Jurkat, Clone E6-1 (cell line): ENCODE results near the gene MLKL.
"Not testable (repeated sequence)": the region's sequence is repeated elsewhere in the genome, so short reads cannot be mapped to it uniquely, and the experiment has no call there.

Experiments used
- DNase-seq: peaks from one replicate; pipeline ENCODE4 v3.0.0-alpha.2; 2011; ENCODE audit warnings: low read depth, low spot score
- H3K4me3 ChIP-seq: 2 replicates; pipeline ENCODE4 v1.5.1; 2011; ENCODE audit warnings: mild to moderate bottlenecking, low read length, control low read depth, moderate library complexity

Gene MLKL

DNA sequence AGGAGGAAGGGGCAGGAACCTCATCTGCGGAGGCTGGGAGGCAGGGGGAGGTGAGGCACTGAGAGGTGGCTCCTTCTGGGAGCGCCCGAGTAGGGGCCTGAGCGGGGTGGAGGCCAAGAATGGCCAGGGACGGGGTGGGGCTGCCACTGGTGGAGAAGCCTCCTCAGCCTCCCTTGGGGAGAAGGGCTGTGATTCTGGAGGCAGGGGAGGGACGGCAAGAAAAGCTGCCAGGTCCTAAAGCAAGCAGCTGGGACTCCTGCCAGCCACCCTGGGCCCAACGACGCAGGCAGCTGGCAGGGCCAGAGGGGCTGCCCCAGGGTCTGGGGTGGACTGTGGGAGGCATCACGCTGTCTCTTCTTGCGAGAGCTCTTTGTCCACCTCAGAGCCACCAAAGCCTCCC lies 12.7 kb upstream of the MLKL start:
- H3K4me3 ChIP-seq = no peak overlapping the region
- no peak for DNase-seq

DNA sequence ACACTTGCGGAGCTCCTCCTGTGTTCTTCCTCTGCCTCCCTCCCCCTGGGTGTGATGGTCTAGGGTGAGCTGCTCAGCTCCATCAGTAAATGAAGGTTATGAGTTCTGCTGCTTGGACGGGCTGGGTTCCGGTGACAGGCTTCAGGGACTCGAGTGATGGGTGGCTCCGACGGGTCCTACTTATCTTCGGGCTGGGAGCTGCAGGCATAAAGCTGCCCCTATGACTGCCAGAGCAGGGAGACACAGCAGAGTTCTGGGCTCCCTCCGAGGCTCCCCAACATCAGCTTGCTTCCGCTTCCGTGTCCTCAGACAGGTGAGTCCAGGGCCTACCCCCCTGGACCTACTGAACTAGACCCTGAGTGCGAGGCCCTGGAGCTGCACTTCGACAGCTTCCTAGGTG lies 11.3 kb upstream of the MLKL start:
- DNase-seq = no peak
- H3K4me3 ChIP-seq = no peak overlapping the region

GRCh38 chr16:74710401-74710800 lies 9.7 kb upstream of the MLKL start:
- DNase-seq = no peak

DNA sequence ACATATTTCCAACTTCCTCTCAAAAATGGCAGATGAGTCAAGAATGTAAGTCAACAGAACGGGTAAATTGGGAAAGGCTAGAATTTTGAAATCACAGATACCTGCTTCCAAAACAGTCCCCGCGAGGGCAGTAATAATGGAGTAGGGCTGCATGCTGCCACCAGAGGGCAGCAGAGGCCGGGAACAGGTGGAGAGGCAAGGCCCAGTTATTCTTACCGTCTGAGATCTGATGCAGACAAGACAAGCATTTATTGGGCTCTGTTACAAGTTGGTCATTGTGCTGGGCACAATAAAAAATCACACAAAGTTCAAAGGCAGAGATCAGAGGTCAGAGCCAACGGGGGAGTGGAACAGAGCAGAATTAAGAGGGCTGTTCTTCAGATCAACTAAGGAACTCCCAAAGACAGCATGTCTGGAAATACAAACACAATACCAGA lies 8.8 kb upstream of the MLKL start:
- DNase-seq = peak; percentile 75
- H3K4me3 ChIP-seq = no peak overlapping the region

More at GRCh38 chr16:74710401-74710800, 9.7 kb upstream of the MLKL start:
- H3K4me3 ChIP-seq = no peak overlapping the region

DNA sequence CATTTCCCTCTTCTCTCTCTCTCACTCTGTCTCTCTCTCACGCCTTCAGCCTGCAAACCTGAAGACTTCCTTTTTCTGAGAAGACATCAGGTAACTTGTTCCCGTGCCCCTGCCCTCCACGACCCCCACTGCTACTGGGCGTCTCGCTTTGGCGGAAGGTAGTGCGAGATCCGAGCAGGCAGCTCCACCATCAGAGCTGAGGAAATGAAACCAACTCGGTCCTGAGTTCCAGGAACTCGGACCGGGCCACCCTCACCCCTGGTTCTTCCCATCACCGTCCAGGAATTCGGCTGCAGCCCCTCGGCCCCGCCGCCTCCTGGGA lies 585 bp downstream of the MLKL start:
- DNase-seq = peak; percentile 22
- H3K4me3 ChIP-seq = peak overlapping the region; percentile 85

DNA sequence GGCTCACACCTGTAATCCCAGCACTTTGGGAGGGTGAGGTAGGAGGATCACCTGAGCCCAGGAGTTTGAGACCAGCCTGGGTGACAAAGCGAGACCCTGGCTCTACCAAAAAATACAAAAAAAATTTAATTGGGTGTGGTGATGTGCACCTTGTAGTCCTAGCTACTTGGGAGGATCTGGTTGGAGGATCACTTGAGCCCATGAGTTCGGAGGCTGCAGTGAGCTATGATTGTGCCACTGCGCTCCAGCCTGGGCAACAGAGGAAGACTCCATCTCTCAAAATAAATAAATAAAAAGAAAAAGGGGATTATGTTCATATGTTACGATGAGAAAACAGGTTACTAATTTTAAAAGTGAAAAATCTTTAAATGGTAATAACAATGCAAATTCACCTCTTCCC lies 996 bp downstream of the MLKL start:
- H3K4me3 ChIP-seq = peak overlapping the region; percentile 85
- DNase-seq = no peak

- H3K4me3 ChIP-seq = no peak overlapping the region
- no peak for DNase-seq
These were observed 2.4 kb downstream of the MLKL start for GRCh38 chr16:74698222-74698621.

DNA sequence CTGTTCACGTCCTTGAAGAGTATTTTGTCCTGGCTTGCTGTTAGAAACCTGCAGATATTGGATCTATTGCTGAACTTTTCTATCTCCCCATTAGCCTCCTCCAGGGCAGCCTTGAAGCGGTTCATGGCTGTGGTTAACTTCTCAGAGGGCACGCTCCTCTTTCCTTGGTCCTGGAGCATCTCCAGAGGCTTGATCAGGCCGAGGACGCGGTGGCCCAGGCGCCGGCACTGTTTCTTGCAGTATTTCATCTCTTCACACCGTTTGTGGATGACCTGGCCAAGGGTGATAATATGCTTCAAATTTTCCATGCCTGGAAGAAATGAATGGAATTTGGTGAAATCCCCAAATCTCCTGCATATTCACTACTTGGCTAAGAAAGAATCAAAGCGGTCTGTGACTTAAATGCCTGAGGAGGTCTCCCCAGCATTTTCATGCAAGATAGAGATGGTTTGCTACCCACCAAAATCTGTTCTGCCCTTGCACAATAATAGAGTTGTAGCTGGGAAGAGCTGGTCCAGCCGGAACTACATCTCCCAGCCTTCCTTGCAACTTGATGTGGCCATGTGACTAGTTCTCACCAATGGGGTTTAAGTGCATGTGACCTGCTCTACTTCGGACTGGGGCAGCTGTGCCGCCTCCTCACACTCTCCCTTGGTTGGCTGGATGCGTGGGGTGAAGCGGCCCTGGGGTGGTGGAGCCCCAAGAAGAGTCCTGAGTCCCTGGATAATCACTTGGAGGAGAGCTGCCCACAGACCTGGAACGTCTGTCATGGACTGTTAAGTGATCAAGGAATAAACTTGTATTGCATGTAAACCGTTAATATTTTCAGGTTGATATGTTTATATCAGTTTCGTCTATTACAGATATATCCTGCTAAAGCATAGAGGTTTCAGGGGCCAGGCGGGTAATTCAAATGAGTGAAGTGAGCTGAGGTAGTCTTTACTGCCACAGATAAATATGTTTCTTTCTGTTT lies 4.9 kb downstream of the MLKL start:
- DNase-seq = peak; percentile 78
- peak overlapping the region; percentile 50 for H3K4me3 ChIP-seq

DNA sequence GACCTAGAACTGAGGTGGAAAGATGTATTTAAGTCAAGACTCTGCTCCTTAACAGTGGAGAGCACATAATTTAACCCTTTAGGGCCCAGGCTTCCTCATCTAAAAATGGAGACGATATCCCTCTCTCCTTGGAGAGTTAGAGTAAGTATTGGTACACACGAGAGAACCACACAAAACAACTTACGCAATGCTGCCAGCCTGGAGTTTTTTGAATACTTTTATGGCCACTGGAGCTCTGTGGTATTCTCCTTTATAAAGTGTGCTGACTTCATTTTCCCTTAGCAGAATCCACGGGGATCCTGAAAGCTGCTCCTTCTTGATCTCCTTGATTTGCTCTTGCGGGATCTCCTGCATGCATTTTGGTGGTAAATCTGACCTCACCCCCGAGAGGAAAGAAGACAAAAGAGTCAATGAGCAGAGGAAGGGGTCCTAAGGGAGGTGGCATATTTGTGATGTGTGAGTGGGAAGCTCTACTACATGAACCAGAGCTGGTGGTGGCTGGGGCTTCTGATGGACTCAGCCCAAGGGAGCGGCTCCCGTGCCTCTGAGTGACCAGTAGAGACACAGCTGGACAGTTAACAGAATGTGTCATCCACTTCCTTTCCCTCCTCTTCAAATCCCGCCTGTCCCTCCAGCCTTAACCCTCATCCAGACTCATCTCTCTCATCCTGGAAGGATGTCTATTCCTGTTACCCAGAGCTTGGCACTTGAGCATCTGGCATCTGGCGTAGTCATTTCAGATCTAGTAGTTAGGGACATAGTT lies 9.4 kb downstream of the MLKL start:
- H3K4me3 ChIP-seq = no peak overlapping the region
- DNase-seq = no peak

DNA sequence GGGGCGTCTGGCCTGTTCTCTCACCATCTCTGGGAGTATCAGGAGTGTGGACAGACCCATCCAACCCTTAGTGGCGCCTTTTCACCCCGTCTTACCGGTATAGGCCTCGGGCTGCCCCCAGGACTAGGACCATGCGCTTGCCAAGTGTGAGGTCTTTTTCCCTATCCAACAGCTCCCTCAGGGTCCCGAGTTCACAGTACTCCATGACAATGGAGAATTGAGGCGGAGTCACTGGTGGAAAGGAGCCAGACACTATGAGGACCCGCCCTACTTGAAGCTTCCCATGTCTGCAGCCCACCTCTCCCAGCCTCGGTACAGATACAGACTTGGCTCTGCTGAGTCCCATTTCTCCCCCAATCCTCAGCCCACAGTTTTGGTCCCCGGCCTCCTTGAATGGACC lies 18.1 kb downstream of the MLKL start:
- H3K4me3 ChIP-seq = no peak overlapping the region
- no peak for DNase-seq

- no peak for DNase-seq
- H3K4me3 ChIP-seq = no peak overlapping the region
These were observed 20.0 kb downstream of the MLKL start for GRCh38 chr16:74680681-74681080.

- no peak overlapping the region for H3K4me3 ChIP-seq
These were observed 20.7 kb downstream of the MLKL start for GRCh38 chr16:74679983-74680382.

GRCh38 chr16:74677868-74678267 lies 22.8 kb downstream of the MLKL start:
- no peak overlapping the region for H3K4me3 ChIP-seq
- DNase-seq = no peak

More at GRCh38 chr16:74679983-74680382, 20.7 kb downstream of the MLKL start:
- DNase-seq = no peak

GRCh38 chr16:74673876-74674275 lies 26.8 kb downstream of the MLKL start:
- no peak overlapping the region for H3K4me3 ChIP-seq

DNA sequence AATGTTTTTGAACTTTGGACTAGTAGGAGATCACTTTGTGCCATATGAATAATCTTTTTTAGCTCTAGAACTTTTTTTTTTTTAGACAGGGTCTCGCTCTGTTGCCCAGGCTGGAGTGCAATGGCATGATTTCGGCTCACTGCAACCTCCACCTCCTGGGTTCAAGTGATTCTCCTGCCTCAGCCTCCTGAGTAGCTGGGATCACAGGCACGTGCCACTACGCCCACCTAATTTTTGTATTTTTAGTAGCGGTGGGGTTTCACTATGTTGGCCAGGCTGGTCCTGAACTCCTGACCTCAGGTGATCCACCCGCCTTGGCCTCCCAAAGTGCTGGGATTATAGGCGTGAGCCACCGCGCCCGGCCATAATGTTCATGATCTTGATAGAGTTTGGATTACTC lies 31.8 kb downstream of the MLKL start:
- H3K4me3 ChIP-seq, DNase-seq: not testable (repeated sequence)

More at GRCh38 chr16:74673876-74674275, 26.8 kb downstream of the MLKL start:
- no peak for DNase-seq

DNA sequence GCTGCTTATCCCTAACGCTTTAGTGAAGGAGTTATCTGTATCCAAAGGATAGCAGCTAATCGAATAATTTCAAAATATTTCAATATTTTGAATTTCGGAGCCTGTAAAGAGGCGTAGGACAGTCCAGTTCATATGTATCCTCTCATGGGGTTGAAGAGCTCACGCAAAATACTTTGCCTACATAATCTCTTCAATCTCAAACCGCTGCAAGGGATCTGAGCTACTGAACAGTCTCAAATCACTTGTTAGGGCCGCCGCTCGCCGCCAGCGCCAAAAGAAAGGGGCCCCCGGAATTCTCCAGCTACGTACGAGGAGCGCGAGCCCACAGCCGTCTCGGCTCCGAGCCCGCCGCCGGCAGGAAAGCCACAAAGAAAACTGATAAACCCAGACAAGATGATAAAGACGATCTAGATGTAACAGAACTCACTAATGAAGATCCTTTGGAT lies 33.4 kb downstream of the MLKL start:
- no peak for DNase-seq

GRCh38 chr16:74666425-74667254 lies 34.0 kb downstream of the MLKL start, which contains the start of gene RFWD3:
Gene RFWD3, minus strand, starts transcription at chr16:74666877. Its CDS starts 5,428 bp downstream, at chr16:74661449.
- DNase-seq = peak; percentile 99
- peak within 1 kb of the TSS; percentile 73 for H3K4me3 ChIP-seq

More for the DNA sequence above, 33.4 kb downstream of the MLKL start:
- H3K4me3 ChIP-seq = peak overlapping the region; percentile 41

- H3K4me3 ChIP-seq = peak overlapping the region; percentile 73
- no peak for DNase-seq
These were observed 34.6 kb downstream of the MLKL start for GRCh38 chr16:74666010-74666421.

GRCh38 chr16:74661064-74661463 lies 39.6 kb downstream of the MLKL start:
- H3K4me3 ChIP-seq = no peak overlapping the region
- DNase-seq = no peak
